Endometrial microvascular endothelial cells (primary cell): ENCODE measurements around the gene TIRAP. TPM values are rescaled to one million over a fixed set of nuclear protein-coding genes. Genes with fewer than 3 reads are reported as not detected.

Experiments used
- in situ Hi-C: cut with HindIII; loops from 2 replicates; pipeline ENCODE4 v1.10.0; 2017; ENCODE audit warnings: low sequenced_read_pairs, low pct_unique_long_range_greater_than_20kb; ENCODE audit errors: inconsistent ontology term
- total RNA-seq: library from RNA; depleted of rRNA; stranded (reverse); fragments of >200 nt; gene quantifications from one replicate; pipeline ENCODE4 v1.2.3, GENCODE V29; 2015; ENCODE audit errors: inconsistent ontology term

Gene TIRAP
- total RNA-seq, 1 donor from 2014 or later: 11.4 TPM

GRCh38 chr11:126337474-126338241 lies 54.8 kb downstream of the TIRAP start:
- in situ Hi-C loops: no loop called here

DNA sequence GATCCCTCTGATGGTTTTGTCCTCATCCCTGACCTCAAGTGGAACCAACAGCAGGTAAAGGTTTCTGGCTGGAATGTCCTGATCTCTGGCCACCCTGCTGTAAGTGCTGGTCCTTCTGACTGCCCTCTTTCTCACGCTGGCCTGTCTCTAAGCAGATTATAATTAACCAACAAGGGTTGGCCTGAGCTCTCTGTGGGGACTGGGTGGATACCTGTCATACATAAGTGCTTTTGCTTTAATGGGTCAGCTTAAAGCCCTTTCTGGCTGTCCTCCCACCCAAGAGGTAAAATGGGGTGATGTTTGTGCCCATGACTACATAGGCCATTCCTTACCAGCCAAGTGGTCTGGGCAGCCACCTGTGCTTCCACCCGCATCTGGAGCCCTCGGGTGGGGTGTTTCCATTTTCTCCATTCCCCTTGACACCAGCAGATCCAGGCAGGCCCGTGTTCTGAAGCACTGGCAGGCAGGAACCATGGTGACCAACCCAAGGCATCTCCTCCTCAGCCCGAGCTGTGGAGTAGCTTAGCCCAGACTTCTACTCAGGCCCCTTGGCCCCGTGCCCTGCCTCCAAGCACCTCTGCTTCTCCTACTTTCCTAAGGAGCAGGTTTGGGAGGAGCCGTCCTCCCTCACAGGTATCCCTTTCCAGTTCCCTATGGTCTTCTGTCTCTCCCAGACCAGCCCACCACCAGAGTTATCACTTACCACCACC lies 55.6 kb downstream of the TIRAP start:
- in situ Hi-C loops: no loop called here

DNA sequence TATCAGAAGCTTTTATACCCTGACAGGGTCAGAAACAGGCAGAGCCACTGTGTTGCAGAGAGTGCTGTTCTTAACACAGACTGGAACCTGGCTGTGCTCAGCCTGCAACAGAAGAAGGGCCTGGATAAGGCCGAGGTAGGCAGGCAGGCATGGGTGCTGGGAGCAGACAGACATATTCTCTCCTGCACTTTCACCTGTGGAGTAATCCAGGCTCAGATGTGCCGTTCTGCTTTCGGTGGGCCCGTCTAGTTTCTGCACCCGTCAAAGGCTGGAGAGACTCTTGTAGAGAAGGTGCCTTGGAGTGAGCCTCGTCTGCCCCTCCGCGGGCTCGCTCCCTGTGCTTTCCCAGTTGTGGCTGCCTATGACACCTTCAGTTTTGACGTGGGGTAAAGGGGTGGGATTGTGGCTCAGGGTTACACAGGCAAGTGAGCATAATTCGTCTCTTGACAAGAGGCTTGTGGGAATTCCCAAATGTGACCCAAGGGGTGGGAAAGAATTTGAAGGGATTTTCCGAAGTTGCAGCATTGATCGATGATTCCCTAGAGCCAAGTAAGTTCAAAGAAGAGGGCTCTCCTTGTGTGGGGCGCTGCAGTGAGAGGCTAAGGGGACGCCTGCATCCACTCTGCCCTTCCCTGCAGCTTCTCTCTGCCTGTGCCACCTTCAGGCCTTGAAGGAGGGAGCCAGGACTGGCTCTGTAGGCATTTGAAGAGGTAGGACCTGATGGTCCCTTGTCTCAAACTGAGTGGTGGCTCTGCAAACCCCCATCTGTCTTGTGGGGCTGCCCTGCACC lies 56.4 kb downstream of the TIRAP start:
- in situ Hi-C loops: no loop called here

GRCh38 chr11:126339863-126340434 lies 57.1 kb downstream of the TIRAP start:
- in situ Hi-C loops: no loop called here

DNA sequence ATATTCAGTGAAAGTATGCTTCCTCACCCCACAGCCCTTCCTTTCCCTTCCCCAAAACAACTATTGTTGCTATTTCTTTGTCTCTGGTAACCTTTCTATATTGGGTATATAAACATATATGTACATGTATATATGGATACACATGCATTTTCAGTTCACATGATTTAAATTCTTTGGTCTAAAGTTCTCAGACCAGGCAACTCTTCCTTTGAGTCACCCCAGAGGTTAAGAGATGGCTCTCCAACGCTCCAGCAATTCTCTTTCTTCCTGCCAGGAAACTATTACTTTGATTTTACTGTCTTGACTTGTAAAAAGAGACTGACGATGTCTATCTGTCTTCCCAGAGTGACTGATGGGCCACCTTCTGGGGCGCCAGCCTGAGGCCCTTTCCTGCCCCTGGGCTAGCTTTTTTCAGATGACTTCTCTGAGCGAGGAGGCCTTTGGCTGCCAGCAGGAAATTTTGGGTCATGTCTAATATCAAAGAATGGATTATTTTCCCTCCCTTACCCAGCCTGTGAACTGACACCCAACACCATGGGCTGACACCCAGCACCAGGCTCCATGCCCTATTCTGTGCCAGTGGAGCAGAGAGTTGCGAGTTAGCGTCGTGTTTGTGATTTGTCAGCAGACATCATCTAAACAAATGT lies 58.2 kb downstream of the TIRAP start:
- in situ Hi-C loops: no loop called here

DNA sequence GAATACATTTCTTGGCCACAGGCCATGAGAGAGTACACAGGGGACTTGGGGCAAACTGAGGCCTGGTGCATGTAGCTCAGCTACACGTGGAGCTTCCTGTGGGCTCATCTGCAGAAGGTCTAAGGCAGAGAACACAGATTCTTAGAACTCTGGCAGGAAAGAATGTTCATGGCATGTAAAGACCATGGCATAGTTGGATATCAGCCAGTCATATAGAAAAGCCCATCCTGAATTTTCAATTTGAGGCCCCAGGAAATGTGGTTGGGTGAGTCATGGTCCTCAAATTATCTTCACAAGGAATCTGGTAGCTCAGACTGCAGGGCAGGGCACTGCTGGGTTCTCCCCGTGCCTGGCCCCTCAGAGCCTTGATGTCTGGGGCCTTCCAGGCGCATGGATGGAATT lies 58.9 kb downstream of the TIRAP start:
- in situ Hi-C loops: no loop called here

DNA sequence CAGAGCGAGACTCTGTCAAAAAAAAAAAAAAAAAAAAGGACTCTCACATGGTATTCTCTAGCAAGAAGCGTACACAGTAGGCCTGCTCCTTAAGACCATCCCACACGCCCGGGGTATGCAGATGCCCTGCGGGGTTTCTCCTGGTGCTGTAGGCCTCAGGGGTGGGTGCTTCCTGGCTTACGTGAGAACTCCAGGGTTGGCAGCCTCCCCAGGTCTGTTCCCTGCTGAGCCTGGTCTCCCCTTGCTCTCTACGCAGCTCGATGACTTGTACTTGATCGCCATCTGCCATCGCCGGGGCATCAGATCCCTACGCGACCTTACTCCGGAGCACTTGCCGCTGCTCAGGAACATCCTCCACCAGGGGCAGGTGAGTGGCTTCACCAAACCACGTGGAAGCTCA lies 60.2 kb downstream of the TIRAP start:
- in situ Hi-C loops: no loop called here

Other genes starting within 250 kb of the TIRAP start
- 4.3 TPM for gene CDON, start 220.2 kb upstream of the TIRAP start, total RNA-seq
- 22.3 TPM for gene RPUSD4, start 71.4 kb upstream of the TIRAP start, total RNA-seq
- gene FAM118B, start 71.3 kb upstream of the TIRAP start, total RNA-seq: 33.2 TPM
- gene SRPRA, start 14.2 kb upstream of the TIRAP start, total RNA-seq: 126 TPM
- gene FOXRED1, start 13.9 kb upstream of the TIRAP start, total RNA-seq: 21.6 TPM
- 29.1 TPM for gene DCPS, start 21.0 kb downstream of the TIRAP start, total RNA-seq
- gene ST3GAL4, start 72.6 kb downstream of the TIRAP start, total RNA-seq: 33.8 TPM